Natural killer cell (primary cell): ENCODE measurements around the gene EXO1. TPM values are rescaled to one million over a fixed set of nuclear protein-coding genes. Genes with fewer than 3 reads are reported as not detected.

Experiments used
- ATAC-seq, 3 donors: fragments of 150-1000 bp in 2 of 3; fragments of 200-7000 bp in 1 of 3; cut with Tn5 transposase; 1 replicate in 1 of 3; 2 replicates in 2 of 3; pipeline ENCODE4 v1.10.0; 2021; ENCODE audit warnings: mild to moderate bottlenecking in 2 of 3, moderate library complexity in 2 of 3
- DNase-seq, 2 donors: peaks; one replicate each; pipeline versions ENCODE4 v3.0.0 to v3.0.0-alpha.2; 2013 to 2021; ENCODE audit warnings: mixed read lengths in 1 of 2
- H3K27ac ChIP-seq: one replicate; pipeline ENCODE4 v1.5.1; 2013; ENCODE audit warnings: mild to moderate bottlenecking, low read length
- H3K27me3 ChIP-seq: one replicate; pipeline ENCODE4 v1.6.1; 2013; ENCODE audit warnings: low read length; ENCODE audit not compliant: control insufficient read depth, insufficient read depth
- H3K36me3 ChIP-seq: one replicate; pipeline ENCODE4 v1.6.1; 2013; ENCODE audit warnings: low read length; ENCODE audit not compliant: control insufficient read depth, insufficient read depth
- H3K4me1 ChIP-seq: one replicate; pipeline ENCODE4 v1.6.1; 2013; ENCODE audit warnings: low read length; ENCODE audit not compliant: control insufficient read depth, insufficient read depth
- H3K4me3 ChIP-seq: one replicate; pipeline ENCODE4 v1.5.1; 2013; ENCODE audit warnings: low read length
- H3K9me3 ChIP-seq: one replicate; pipeline ENCODE4 v1.6.1; 2013; ENCODE audit warnings: low read length; ENCODE audit not compliant: control insufficient read depth, insufficient read depth
- H3K27ac Mint-ChIP-seq, 2 donors: one replicate each; pipeline ENCODE4 v1.8.0; 2022; ENCODE audit warnings: mild to moderate bottlenecking in 2 of 2, mixed read lengths in 2 of 2, moderate library complexity in 1 of 2
- H3K27me3 Mint-ChIP-seq, 2 donors: one replicate each; pipeline ENCODE4 v1.8.0; 2022; ENCODE audit warnings: low read depth in 2 of 2, mixed read lengths in 2 of 2
- H3K36me3 Mint-ChIP-seq: one replicate; pipeline ENCODE4 v1.8.0; 2022; ENCODE audit warnings: mixed read lengths
- H3K4me1 Mint-ChIP-seq, 2 donors: one replicate each; pipeline ENCODE4 v1.8.0; 2022; ENCODE audit warnings: mixed read lengths in 2 of 2
- H3K4me3 Mint-ChIP-seq: one replicate; pipeline ENCODE4 v1.8.0; 2022; ENCODE audit warnings: mild to moderate bottlenecking, moderate library complexity, mixed read lengths
- H3K9me3 Mint-ChIP-seq, 2 donors: one replicate each; pipeline ENCODE4 v1.8.0; 2022; ENCODE audit warnings: mixed read lengths in 2 of 2
- CTCF ChIP-seq: fragments of 200-600 bp; IDR thresholded peaks from one replicate; pipeline ENCODE4 v1.8.0; 2022; ENCODE audit warnings: antibody characterized with exemption
- WGBS: methylation state at CpG from one replicate; pipeline ENCODE4 v1.1.7; 2013; ENCODE audit warnings: missing lambda C conversion rate; ENCODE audit not compliant: insufficient coverage; 5-methylcytosine and 5-hydroxymethylcytosine counted together
- intact Hi-C: fragments of 100-400 bp; cut with micrococcal nuclease; formaldehyde crosslinking; loops from one replicate; pipeline ENCODE4 v1.14.2; 2022
- total RNA-seq, 4 donors: library from RNA; stranded (reverse); fragments of 120-200 nt in 1 of 4; gene quantifications; one replicate each; pipeline versions ENCODE4 v1.2.3 to v1.2.4, GENCODE V29; 2013 to 2022

The EXO1 gene
- total RNA-seq, 3 donors from 2014 or later (not counting 1 experiment from before 2014, with no cell fraction given) = 1.6 to 2.7 (median 1.7) TPM

GRCh38 chr1:241817956-241818612, 29.9 kb upstream of the EXO1 start:
- no peaks in the 10 kb centered on the region for H3K27me3 ChIP-seq
- Mint-ChIP-seq H3K9me3 (no peaks in the 10 kb centered on the region), H3K27me3 (peaks cover 13 to 15% of the 10 kb centered on the region in 2 donors), H3K36me3 (no peaks in the 10 kb centered on the region), H3K4me3 (no peak overlapping the region), H3K4me1 (no peaks in the 10 kb centered on the region), H3K27ac (no peak overlapping the region)
- intact Hi-C loops = no loop called here
- WGBS = 44% methylated on average over 2 of the region's 3 CpGs
- H3K4me1 ChIP-seq = no peaks in the 10 kb centered on the region
- no peak for TF ChIP-seq CTCF
- no peaks in the 10 kb centered on the region for H3K9me3 ChIP-seq
- H3K36me3 ChIP-seq = no peaks in the 10 kb centered on the region
- no peak for ATAC-seq
- DNase-seq = no peak
- H3K27ac ChIP-seq = no peak overlapping the region
- no peak overlapping the region for H3K4me3 ChIP-seq

GRCh38 chr1:241819340-241819866, 28.6 kb upstream of the EXO1 start:
- Histone ChIP-seq H3K27me3 (no peaks in the 10 kb centered on the region), H3K36me3 (no peaks in the 10 kb centered on the region), H3K4me3 (no peak overlapping the region), H3K27ac (no peak overlapping the region), H3K9me3 (no peaks in the 10 kb centered on the region), H3K4me1 (no peaks in the 10 kb centered on the region)
- no peak for TF ChIP-seq CTCF
- H3K4me3 Mint-ChIP-seq = no peak overlapping the region
- intact Hi-C loops = no loop called here
- no peaks in the 10 kb centered on the region for H3K36me3 Mint-ChIP-seq
- no peak overlapping the region for H3K27ac Mint-ChIP-seq
- DNase-seq = no peak
- H3K9me3 Mint-ChIP-seq = no peaks in the 10 kb centered on the region
- peaks cover 16 to 22% of the 10 kb centered on the region in 2 donors for H3K27me3 Mint-ChIP-seq
- no peaks in the 10 kb centered on the region for H3K4me1 Mint-ChIP-seq
- WGBS = 93% methylated on average over 3 of the region's 4 CpGs
- no peak for ATAC-seq

DNA sequence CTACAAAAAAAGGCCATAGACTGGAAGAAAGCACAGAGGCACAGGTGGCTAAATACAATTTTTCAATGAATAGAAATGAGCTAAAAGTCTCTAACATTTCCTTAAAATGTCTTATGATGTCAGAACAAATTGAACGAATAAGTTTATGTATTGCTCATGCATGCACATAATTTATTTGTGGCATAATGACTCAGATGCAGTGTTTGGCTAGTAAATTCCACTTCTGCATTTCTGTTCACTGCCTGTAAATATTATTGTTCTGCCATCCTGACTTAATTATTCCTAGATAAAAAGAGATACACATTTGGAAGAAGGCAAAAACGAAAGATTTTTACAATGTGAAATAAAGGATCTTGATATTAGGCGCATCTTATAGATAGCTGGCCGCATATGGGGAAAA, 26.6 kb upstream of the EXO1 start:
- H3K27me3 Mint-ChIP-seq = peaks cover 17 to 23% of the 10 kb centered on the region in 2 donors
- no peaks in the 10 kb centered on the region for H3K36me3 Mint-ChIP-seq
- no peak for TF ChIP-seq CTCF
- no peak overlapping the region for H3K4me3 Mint-ChIP-seq
- no peak for ATAC-seq
- H3K4me1 Mint-ChIP-seq = no peaks in the 10 kb centered on the region
- Histone ChIP-seq H3K36me3 (no peaks in the 10 kb centered on the region), H3K27ac (no peak overlapping the region), H3K9me3 (no peaks in the 10 kb centered on the region), H3K4me1 (no peaks in the 10 kb centered on the region), H3K4me3 (no peak overlapping the region), H3K27me3 (no peaks in the 10 kb centered on the region)
- no peak overlapping the region for H3K27ac Mint-ChIP-seq
- intact Hi-C loops = no loop called here
- 81% methylated on average over 4 of the region's 4 CpGs for WGBS
- DNase-seq = no peak
- no peaks in the 10 kb centered on the region for H3K9me3 Mint-ChIP-seq

- H3K27me3 Mint-ChIP-seq = peaks cover 14 to 15% of the 10 kb centered on the region in 2 donors
- no peaks in the 10 kb centered on the region for H3K4me1 Mint-ChIP-seq
- DNase-seq (no peak), ATAC-seq (no peak)
- Histone ChIP-seq H3K4me3 (no peak overlapping the region), H3K27me3 (no peaks in the 10 kb centered on the region), H3K9me3 (no peaks in the 10 kb centered on the region), H3K36me3 (no peaks in the 10 kb centered on the region), H3K4me1 (no peaks in the 10 kb centered on the region), H3K27ac (no peak overlapping the region)
- no peaks in the 10 kb centered on the region for H3K36me3 Mint-ChIP-seq
- TF ChIP-seq CTCF = no peak
- no peak overlapping the region for H3K27ac Mint-ChIP-seq
- intact Hi-C loops = no loop called here
- no peaks in the 10 kb centered on the region for H3K9me3 Mint-ChIP-seq
- no peak overlapping the region for H3K4me3 Mint-ChIP-seq
Measured at GRCh38 chr1:241822846-241823245, 25.2 kb upstream of the EXO1 start.
